Activated naive CD8-positive, alpha-beta T cell treated with anti-CD3 and anti-CD28 coated beads for 36 hours (primary cell): ENCODE data around the gene CARNS1. TPM values are rescaled to one million over a fixed set of nuclear protein-coding genes. Genes with fewer than 3 reads are reported as not detected.

Source experiments
- DNase-seq: peaks from one replicate; pipeline ENCODE4 v3.0.0; 2021
- H3K27ac Mint-ChIP-seq: one replicate; pipeline ENCODE4 v1.8.0; 2022; ENCODE audit warnings: mild to moderate bottlenecking, moderate library complexity, mixed read lengths
- H3K27me3 Mint-ChIP-seq: one replicate; pipeline ENCODE4 v1.8.0; 2022; ENCODE audit warnings: mild to moderate bottlenecking, mixed read lengths
- H3K36me3 Mint-ChIP-seq: one replicate; pipeline ENCODE4 v1.8.0; 2021; ENCODE audit warnings: mild to moderate bottlenecking, mixed read lengths
- H3K4me1 Mint-ChIP-seq: one replicate; pipeline ENCODE4 v1.8.0; 2021; ENCODE audit warnings: mixed read lengths
- H3K4me3 Mint-ChIP-seq: one replicate; pipeline ENCODE4 v1.8.0; 2022; ENCODE audit warnings: mild to moderate bottlenecking, moderate library complexity, mixed read lengths
- H3K9me3 Mint-ChIP-seq: one replicate; pipeline ENCODE4 v1.8.0; 2022; ENCODE audit warnings: mixed read lengths
- total RNA-seq, 2 experiments: library from RNA; stranded (reverse); gene quantifications; one replicate each; pipeline ENCODE4 v1.2.3, GENCODE V29; 2021

CARNS1 gene
- total RNA-seq, 2 experiments from 2014 or later, result 3.1 to 3.7 TPM

GRCh38 chr11:67408437-67409200 lies 6.9 kb upstream of the CARNS1 start:
- Mint-ChIP-seq H3K27ac (peak overlapping the region; percentile 96), H3K27me3 (no peaks in the 10 kb centered on the region), H3K4me3 (peak overlapping the region; percentile 90), H3K9me3 (no peaks in the 10 kb centered on the region), H3K4me1 (peaks cover 66% of the 10 kb centered on the region), H3K36me3 (peaks cover 41% of the 10 kb centered on the region)
- no peak for DNase-seq

- peaks cover 66% of the 10 kb centered on the region for H3K4me1 Mint-ChIP-seq
- no peaks in the 10 kb centered on the region for H3K9me3 Mint-ChIP-seq
- peak overlapping the region; percentile 90 for H3K4me3 Mint-ChIP-seq
- H3K27me3 Mint-ChIP-seq, result no peaks in the 10 kb centered on the region
- DNase-seq, result peak; percentile 79
- H3K27ac Mint-ChIP-seq, result peak overlapping the region; percentile 96
- peaks cover 41% of the 10 kb centered on the region for H3K36me3 Mint-ChIP-seq
These were observed 6.2 kb upstream of the CARNS1 start for GRCh38 chr11:67409261-67409666.

- Mint-ChIP-seq H3K27me3 (no peaks in the 10 kb centered on the region), H3K36me3 (peaks cover 36% of the 10 kb centered on the region), H3K4me1 (peaks cover 67% of the 10 kb centered on the region), H3K4me3 (peak overlapping the region; percentile 85), H3K9me3 (no peaks in the 10 kb centered on the region), H3K27ac (peak overlapping the region; percentile 92)
- DNase-seq, result no peak
These were observed 5.6 kb upstream of the CARNS1 start for GRCh38 chr11:67409781-67410368.

- no peaks in the 10 kb centered on the region for H3K9me3 Mint-ChIP-seq
- H3K27me3 Mint-ChIP-seq, result no peaks in the 10 kb centered on the region
- H3K4me1 Mint-ChIP-seq, result peaks cover 71% of the 10 kb centered on the region
- H3K4me3 Mint-ChIP-seq, result peak overlapping the region; percentile 85
- no peak for DNase-seq
- peaks cover 30% of the 10 kb centered on the region for H3K36me3 Mint-ChIP-seq
- H3K27ac Mint-ChIP-seq, result peak overlapping the region; percentile 92
These were observed 5.1 kb upstream of the CARNS1 start for GRCh38 chr11:67410369-67410831.

DNA sequence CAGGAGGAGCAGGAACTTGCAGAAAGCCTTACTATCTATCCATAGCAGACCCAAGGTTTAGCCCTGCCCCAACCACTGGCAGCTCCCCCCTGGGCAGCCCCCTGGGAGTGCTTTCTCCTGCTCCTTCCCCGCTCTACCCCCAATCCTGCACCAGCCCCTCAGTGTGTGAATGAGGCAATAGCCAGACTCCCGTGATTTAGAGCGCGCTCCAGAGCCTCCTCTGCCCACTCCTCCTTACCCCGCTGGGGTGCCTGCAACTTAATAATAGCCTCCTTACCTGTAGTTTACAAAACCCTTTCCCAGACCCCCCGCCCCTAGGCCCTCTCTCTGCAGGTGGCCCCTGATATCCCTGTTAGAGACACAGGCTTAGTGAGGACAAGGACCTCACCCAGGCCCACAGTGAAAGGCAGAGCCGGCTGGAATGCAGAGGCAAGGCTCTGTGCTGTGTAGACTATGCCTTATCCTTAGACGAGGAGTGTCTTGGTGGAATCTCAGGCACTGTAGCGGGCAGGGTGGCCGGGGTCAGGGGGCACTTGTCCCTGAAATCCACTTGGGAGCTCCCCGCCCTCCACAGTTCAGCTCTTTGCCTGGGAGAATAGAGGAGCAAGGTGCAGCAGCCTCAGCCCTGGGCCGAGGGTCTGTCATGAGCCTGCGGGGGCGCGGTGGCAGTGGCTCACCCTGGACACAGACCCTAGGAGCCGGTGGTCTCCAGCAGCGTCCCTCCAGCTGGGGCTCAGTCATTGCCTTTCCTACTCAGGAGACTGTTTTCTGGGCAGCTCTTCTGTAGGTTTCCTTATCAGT lies 4.3 kb upstream of the CARNS1 start:
- Mint-ChIP-seq H3K27me3 (no peaks in the 10 kb centered on the region), H3K4me3 (peak overlapping the region; percentile 7), H3K4me1 (peaks cover 72% of the 10 kb centered on the region), H3K9me3 (no peaks in the 10 kb centered on the region), H3K27ac (peak overlapping the region; percentile 92), H3K36me3 (peaks cover 25% of the 10 kb centered on the region)
- no peak for DNase-seq

DNA sequence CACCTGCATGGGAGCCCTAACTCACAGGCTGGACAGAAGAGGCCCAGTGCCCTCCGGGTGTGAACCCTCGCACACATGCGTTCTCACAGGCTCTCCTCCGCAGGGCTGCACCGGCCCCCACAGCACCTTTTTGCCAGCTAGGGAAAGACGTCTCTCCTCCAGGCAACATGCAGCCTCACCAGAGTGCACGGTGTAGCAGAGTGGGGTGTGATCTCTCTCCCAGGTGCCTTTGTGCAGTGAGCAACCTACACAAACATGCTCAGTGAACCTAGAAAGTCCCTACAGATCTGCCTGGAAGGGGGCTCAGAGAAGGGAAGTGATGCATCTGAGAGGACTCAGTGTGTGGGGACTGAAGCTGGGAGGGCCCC lies 3.7 kb upstream of the CARNS1 start:
- Mint-ChIP-seq H3K36me3 (peaks cover 23% of the 10 kb centered on the region), H3K4me3 (no peak overlapping the region), H3K27ac (peak overlapping the region; percentile 18), H3K9me3 (no peaks in the 10 kb centered on the region), H3K4me1 (peaks cover 74% of the 10 kb centered on the region), H3K27me3 (no peaks in the 10 kb centered on the region)
- DNase-seq, result no peak

DNA sequence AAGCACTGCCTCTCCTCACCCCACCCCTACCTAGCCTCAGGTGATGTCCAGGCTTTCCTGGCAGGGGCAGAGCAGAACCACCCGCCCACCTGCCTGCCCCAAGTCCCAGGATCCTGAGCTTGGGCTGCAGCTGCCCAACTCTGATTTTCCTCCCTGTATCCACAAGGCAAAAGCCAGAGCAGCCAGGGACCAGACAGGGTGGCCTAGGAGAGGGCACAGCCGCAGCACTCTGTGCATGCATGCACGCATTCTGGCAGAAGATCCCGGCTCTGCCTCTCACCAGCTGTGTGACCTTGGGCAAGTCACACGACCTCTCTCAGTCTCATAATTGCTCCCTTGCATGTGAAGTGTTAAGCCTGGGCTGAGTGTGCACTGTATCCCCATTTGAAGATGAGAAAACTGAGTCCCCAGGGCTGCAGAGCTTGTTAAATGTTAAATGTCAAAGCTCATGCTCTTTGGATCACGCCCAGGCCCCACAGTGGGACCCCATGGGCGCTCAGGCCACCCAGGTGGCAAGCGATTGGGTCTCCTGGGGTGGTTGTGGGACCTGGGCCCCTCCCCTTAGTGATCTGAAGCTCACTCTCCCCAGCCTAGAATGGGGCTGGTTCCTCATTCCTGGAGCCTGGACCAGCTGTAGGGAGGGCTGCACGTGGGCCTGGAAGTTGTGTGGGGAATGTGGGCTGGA lies 2.8 kb upstream of the CARNS1 start:
- Mint-ChIP-seq H3K27me3 (no peaks in the 10 kb centered on the region), H3K36me3 (peaks cover 17% of the 10 kb centered on the region), H3K27ac (no peak overlapping the region), H3K4me3 (no peak overlapping the region), H3K9me3 (no peaks in the 10 kb centered on the region), H3K4me1 (peaks cover 73% of the 10 kb centered on the region)
- no peak for DNase-seq

- DNase-seq, result no peak
- Mint-ChIP-seq H3K4me1 (peaks cover 73% of the 10 kb centered on the region), H3K4me3 (no peak overlapping the region), H3K9me3 (no peaks in the 10 kb centered on the region), H3K27me3 (no peaks in the 10 kb centered on the region), H3K36me3 (peaks cover 10% of the 10 kb centered on the region), H3K27ac (no peak overlapping the region)
These were observed 2.1 kb upstream of the CARNS1 start for GRCh38 chr11:67413266-67413849.

GRCh38 chr11:67416416-67417335 lies 1.2 kb downstream of the CARNS1 start:
- H3K4me3 Mint-ChIP-seq, result peak overlapping the region; percentile 75
- H3K9me3 Mint-ChIP-seq, result no peaks in the 10 kb centered on the region
- H3K27ac Mint-ChIP-seq, result peak overlapping the region; percentile 89
- peaks cover 5% of the 10 kb centered on the region for H3K36me3 Mint-ChIP-seq
- no peaks in the 10 kb centered on the region for H3K27me3 Mint-ChIP-seq
- DNase-seq, result no peak
- peaks cover 61% of the 10 kb centered on the region for H3K4me1 Mint-ChIP-seq

GRCh38 chr11:67417425-67417824 lies 1.9 kb downstream of the CARNS1 start:
- peaks cover 54% of the 10 kb centered on the region for H3K4me1 Mint-ChIP-seq
- H3K9me3 Mint-ChIP-seq, result no peaks in the 10 kb centered on the region
- H3K27me3 Mint-ChIP-seq, result no peaks in the 10 kb centered on the region
- H3K27ac Mint-ChIP-seq, result peak overlapping the region; percentile 93
- no peak for DNase-seq
- peak overlapping the region; percentile 2 for H3K4me3 Mint-ChIP-seq
- H3K36me3 Mint-ChIP-seq, result peaks cover 5% of the 10 kb centered on the region

GRCh38 chr11:67418476-67419281 lies 3.2 kb downstream of the CARNS1 start:
- DNase-seq, result no peak
- peaks cover 46% of the 10 kb centered on the region for H3K4me1 Mint-ChIP-seq
- H3K9me3 Mint-ChIP-seq, result no peaks in the 10 kb centered on the region
- H3K27ac Mint-ChIP-seq, result peak overlapping the region; percentile 93
- peak overlapping the region; percentile 87 for H3K4me3 Mint-ChIP-seq
- H3K36me3 Mint-ChIP-seq, result peaks cover 5% of the 10 kb centered on the region
- H3K27me3 Mint-ChIP-seq, result no peaks in the 10 kb centered on the region

- DNase-seq, result peak; percentile 41
- H3K27me3 Mint-ChIP-seq, result no peaks in the 10 kb centered on the region
- H3K27ac Mint-ChIP-seq, result peak overlapping the region; percentile 93
- H3K4me3 Mint-ChIP-seq, result peak overlapping the region; percentile 87
- H3K4me1 Mint-ChIP-seq, result peaks cover 46% of the 10 kb centered on the region
- H3K36me3 Mint-ChIP-seq, result peaks cover 5% of the 10 kb centered on the region
- no peaks in the 10 kb centered on the region for H3K9me3 Mint-ChIP-seq
These were observed 4.0 kb downstream of the CARNS1 start for GRCh38 chr11:67419325-67420049.
